AG04449 (cell line): ENCODE results near the gene HLA-B.

Experiments used
- CTCF ChIA-PET: fragments of 350-600 bp; formaldehyde crosslinking; extraction: SDS; loops from one replicate; lab custom pipeline; 2021; ENCODE audit warnings: antibody characterized with exemption; lab: Yijun Ruan, JAX
- POLR2A ChIA-PET: fragments of 400-600, 350-600 bp; formaldehyde crosslinking; extraction: SDS; loops from one replicate; lab custom pipeline; 2020; ENCODE audit warnings: antibody characterized with exemption, inconsistent platforms; lab: Yijun Ruan, JAX
- DNase-seq: peaks from one replicate; pipeline ENCODE4 v3.0.0-alpha.2; 2010; ENCODE audit warnings: low read depth, low spot score
- H3K4me3 ChIP-seq: 2 replicates; pipeline ENCODE4 v1.5.1; 2011; ENCODE audit warnings: low read depth, mild to moderate bottlenecking, control low read depth, low read length
- TF ChIP-seq, protein P1 (sequence below): IDR thresholded peaks from one replicate; pipeline ENCODE4 v1.5.1; 2011; ENCODE audit warnings: mild to moderate bottlenecking, moderate library complexity, low read length, control low read depth, inconsistent platforms; ENCODE audit not compliant: insufficient read depth; ENCODE audit errors: missing control alignments

Gene HLA-B

DNA sequence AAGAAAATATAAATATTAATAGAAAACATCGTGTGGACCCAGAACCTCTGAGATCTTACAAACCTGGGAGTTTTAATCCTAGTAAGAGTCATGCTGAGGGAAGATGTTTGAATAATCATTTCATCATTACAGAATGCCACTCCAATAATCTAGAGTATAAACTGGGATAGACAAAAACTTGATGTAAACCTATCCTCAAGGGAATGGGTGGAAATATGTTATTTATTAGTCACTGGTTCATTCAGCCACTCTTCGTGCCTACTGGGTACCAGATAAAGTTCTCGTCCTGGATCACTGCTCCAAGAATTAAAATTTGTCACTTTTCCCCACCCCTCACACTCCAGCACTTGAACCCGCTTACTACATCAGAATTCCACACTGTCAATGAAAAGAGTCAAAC lies 7.7 kb downstream of the HLA-B start:
- DNase-seq = no peak
- CTCF ChIA-PET = no interaction called here
- H3K4me3 ChIP-seq = no peak overlapping the region
- TF ChIP-seq, protein P1, sequence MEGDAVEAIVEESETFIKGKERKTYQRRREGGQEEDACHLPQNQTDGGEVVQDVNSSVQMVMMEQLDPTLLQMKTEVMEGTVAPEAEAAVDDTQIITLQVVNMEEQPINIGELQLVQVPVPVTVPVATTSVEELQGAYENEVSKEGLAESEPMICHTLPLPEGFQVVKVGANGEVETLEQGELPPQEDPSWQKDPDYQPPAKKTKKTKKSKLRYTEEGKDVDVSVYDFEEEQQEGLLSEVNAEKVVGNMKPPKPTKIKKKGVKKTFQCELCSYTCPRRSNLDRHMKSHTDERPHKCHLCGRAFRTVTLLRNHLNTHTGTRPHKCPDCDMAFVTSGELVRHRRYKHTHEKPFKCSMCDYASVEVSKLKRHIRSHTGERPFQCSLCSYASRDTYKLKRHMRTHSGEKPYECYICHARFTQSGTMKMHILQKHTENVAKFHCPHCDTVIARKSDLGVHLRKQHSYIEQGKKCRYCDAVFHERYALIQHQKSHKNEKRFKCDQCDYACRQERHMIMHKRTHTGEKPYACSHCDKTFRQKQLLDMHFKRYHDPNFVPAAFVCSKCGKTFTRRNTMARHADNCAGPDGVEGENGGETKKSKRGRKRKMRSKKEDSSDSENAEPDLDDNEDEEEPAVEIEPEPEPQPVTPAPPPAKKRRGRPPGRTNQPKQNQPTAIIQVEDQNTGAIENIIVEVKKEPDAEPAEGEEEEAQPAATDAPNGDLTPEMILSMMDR = no peak
- POLR2A ChIA-PET = no interaction called here

DNA sequence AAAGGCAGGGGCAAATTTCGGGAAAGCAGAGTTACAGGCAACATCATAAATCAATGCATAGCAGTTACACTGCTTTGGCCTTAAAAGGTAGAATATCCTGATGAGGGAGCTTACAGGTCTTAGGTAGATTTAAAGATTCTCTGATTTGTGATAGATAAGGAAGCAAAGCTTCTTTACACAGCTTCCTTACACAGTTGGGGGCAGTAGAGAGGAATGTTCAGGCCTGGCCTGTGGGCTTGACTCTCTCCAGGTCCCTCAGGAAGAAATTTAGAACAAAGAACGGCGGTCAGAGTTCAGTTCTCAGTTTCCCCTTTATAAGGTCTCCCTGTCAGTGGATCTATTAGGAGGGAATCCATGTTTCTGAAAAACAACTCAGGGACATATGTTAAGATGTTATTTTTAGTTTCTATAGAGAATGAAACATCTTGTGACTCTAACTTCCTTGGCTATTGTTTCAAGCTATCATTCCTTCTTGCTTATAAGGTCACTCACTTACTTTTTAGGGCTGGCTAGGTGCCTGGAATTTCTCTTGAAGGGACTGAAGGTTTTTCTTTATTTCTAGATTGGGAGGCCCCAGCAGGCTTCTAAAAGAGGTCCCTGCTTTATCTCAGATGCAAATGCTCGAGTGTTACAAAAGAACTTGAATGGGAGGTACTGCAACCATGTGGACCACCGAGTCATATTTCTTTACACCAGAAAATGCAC lies 11.8 kb downstream of the HLA-B start:
- TF ChIP-seq, protein P1 = no peak
- no peak overlapping the region for H3K4me3 ChIP-seq
- POLR2A ChIA-PET = no interaction called here
- no peak for DNase-seq
- CTCF ChIA-PET = interaction anchor here (0.9 kb wide), 1 partner anchor 48 kb away, joined by 3 read pairs; no protein-coding TSS in a partner anchor

DNA sequence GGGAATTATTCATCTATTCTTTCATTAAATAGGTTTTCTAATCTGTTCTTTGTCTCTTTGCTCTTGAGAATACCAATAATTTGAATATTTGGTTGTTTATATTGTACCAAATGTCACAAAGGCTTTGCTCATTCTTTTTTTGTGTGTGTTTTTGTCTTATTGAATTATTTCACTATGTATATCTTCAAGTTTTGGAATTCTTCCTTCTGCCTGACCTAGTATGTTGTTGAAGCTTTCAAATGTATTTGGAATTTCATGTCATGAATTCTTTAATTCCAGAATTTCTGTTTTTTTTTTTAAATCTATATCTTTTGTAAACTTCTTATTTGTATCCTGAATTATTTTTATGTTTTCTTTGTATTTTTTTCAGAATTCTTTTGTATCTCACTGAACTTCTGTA lies 16.8 kb downstream of the HLA-B start:
- ChIA-PET POLR2A (no interaction called here), CTCF (no interaction called here)
- no peak overlapping the region for H3K4me3 ChIP-seq
- DNase-seq = no peak
- TF ChIP-seq, protein P1 = no peak

DNA sequence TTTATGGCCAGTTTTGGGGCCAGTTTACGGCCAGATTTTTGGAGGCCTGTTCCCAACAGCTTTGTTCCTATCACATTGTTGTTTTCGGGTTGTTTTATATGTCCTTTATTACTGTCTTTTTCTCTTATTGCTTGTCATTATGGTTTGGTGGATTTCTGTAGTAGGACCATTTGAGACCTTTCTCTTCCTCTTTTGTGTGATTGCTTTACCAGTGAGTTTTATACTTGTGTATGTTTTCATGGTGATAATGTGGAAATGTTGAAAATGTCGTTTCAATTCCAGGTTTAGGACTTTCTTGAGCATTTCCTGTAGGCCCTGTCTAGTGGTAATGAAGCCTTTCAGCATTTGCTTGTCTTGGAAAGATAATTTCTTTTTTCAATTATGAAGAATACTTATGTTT lies 17.8 kb downstream of the HLA-B start:
- CTCF ChIA-PET = no interaction called here
- no peak overlapping the region for H3K4me3 ChIP-seq
- TF ChIP-seq, protein P1 = no peak
- POLR2A ChIA-PET = no interaction called here
- DNase-seq = no peak

DNA sequence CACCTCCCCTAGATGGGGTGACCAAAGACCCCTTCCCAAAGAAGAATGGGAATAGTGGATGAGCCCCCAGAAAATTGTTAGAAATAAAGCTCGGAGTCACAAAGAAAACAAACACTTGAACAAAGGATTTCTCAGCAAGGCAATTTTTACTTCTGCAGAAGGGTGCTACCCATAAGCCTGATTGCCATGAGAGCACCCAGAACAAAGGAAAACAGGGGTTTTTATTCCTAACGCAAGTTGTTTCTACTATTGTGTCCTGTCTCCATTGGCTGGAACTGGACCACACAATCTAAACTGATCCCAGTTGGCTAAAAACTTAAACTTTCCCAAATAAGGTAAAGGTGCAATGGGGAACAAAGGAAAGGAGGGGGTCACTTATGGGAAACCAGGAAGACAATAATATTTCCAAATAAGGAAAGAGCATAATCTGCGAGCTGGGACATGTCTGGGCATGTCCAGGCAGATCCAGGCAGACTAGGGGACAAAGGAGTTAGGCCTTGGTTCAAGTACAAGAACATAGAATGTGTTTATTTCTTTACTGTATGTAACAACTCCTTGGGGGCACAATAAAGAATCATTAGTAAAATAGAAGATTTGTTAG lies 20.0 kb downstream of the HLA-B start:
- CTCF ChIA-PET = interaction anchor here (1.1 kb wide), 1 partner anchor 31 kb away, joined by 3 read pairs; no protein-coding TSS in a partner anchor
- DNase-seq = no peak
- H3K4me3 ChIP-seq = no peak overlapping the region
- TF ChIP-seq, protein P1 = no peak
- POLR2A ChIA-PET = no interaction called here
